GM18951 (cell line): Measurements from ENCODE around the gene ZNF366.

Experiments used
- POLR2A ChIP-seq: IDR thresholded peaks from 4 replicates; pipeline ENCODE4 v1.6.1; 2011; ENCODE audit warnings: mild to moderate bottlenecking; ENCODE audit not compliant: insufficient read length, insufficient read depth; ENCODE audit errors: extremely low read depth
- in situ Hi-C: fragments of 300-500 bp; cut with MboI; formaldehyde crosslinking; loops from one replicate; pipeline ENCODE4 v1.12.0; 2022; ENCODE audit warnings: low sequenced_read_pairs, mixed read lengths, inconsistent platforms; ENCODE audit not compliant: unreplicated experiment

Gene ZNF366

DNA sequence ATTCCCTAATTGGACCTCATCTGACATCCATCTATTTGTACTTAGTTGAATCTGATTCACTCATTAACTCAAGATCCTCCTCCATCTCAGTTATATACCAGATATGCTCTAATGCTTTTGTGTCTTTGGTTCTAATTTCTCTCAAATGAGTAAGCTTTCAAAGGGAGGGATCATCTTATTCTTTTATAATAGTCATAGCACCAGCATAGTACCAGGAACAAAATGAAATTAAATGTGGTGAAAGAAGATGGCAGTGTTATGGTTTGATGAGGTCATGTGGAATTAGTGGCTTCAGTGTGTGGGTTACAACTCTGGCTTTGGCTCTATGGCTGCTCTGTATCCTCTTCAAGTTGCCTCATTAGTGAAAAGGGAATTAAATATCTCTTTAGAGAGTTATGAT lies 32.5 kb upstream of the ZNF366 start:
- in situ Hi-C loops: no loop called here

DNA sequence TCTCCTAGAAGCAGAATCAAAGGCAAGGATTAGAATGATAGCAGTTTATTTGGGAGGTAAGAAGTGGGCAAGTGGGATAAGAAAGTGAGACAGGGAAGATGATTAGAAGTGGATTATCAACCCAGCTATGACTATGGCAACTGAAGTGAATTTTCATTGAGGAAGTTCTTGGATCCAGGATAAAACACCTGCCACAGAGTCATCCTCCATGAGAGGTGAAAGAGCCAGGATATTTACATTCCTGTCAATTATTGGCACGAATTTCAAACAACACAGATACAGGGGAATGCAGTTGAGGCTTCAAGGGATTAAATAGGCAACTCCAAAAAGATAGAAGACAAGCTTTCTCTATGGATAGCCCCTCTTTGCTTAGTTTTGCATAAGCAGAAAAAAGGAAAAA lies 31.8 kb upstream of the ZNF366 start:
- in situ Hi-C loops: no loop called here
- no peak for TF ChIP-seq POLR2A

More for the DNA sequence above, 32.5 kb upstream of the ZNF366 start:
- no peak for TF ChIP-seq POLR2A

DNA sequence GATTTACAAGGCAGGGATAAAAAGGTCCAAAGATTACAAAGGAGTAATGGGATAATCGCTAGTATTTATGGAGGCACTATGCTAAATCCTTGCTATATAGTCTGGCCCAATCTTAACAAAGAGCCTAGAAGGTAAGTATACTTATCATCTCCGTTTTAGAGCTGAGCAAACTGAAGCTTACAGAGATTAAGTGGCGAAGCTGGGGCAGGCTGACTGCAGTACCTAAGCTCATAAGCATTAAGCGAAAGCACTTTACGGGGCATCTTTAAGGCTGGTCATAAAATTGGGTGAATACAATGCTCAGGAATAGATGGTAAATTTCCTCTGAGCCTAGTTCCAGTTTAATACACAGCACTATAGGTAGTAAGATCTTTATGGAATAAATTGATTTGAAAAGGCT lies 30.0 kb upstream of the ZNF366 start:
- no peak for TF ChIP-seq POLR2A
- in situ Hi-C loops: no loop called here

DNA sequence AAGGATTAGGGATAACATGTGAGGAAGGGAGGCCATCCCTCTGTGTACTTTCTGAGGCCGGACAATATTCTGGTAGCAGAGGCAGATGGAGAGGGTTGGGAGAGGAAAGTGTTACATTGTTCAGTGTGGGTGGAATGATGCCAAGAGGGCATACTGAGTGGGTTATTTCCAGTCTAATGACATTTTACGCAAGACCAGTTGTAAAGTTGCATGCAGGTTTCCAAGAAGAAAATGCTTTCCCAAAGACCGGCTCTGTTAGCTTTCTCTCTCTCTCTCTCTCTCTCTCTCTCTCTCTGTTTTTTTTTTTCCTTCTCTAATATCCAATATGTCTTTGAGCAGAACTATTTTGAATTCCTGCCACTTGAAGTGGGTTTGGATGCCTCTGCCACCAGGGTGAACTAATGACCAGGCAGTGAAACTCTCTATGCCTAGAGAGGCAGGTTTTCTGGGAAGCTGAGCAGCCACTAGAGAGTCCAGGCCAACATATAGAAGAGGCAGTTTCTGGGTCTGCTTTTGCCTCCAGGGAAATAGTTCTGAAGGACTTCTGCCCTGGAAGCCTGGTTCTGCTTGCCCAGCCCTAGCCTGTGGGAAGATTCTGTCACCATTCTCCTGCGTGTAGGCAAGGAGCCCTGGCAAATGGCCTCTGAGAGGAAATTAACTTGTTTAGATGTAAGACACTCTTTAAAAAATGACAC lies 24.4 kb upstream of the ZNF366 start:
- TF ChIP-seq POLR2A: no peak
- in situ Hi-C loops: no loop called here

DNA sequence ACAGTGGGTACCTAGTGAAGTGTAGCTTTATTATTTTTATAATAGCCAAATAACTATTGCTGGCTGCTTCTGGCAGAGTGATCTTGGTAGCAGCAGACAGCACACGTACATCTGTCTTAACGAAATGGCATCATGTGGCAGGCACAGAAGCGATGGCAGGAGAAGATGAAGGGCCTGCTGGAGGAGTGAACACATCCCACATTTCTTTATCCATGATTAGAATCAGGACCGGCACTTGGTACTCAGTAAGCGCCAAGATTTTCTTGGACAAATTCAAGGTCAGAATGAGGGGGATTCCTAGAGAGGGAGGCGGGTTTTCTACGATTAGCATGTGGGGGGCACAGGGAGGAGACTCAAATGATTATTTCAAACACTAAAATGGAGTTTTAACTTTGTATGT lies 23.0 kb upstream of the ZNF366 start:
- no peak for TF ChIP-seq POLR2A
- in situ Hi-C loops: no loop called here

DNA sequence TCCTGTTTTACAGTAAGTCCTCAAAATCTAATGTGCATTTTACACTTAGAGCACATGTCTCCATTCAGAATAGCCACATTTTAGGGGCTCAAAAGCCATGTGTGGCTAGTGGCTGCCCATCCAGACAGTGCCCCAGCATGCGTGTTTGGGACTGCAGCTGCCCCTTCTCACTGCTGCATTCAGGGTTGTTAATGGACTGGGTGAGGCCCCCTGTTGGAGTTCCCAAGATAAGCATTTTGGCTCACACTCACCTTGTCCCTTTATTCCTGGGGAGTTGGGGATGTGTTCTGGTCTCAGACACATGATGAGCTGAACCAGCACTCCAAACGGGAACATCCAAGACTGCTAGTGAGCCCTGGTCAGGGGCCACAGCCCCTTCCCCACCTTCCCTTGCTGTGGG lies 22.2 kb upstream of the ZNF366 start:
- in situ Hi-C loops: no loop called here
- TF ChIP-seq POLR2A: no peak

DNA sequence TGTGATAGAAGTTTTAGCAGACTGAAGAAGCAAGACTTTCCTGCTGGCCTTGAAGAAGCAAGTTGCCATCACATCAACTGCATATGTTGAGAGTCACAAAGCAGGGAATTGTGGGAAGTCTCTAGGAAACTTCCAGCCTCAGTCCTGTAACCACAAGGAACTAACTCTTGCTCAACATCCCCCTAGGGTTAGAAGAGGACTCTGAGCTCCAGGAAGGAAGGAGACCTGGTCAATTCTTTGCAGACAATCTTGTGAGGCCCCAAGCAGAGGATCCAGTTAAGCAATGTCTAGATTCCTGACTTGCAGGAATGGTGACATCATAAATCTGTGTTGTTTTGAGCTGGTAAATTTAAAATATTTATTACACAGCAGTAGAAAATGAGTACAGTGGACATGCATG lies 18.6 kb upstream of the ZNF366 start:
- in situ Hi-C loops: no loop called here
- no peak for TF ChIP-seq POLR2A

DNA sequence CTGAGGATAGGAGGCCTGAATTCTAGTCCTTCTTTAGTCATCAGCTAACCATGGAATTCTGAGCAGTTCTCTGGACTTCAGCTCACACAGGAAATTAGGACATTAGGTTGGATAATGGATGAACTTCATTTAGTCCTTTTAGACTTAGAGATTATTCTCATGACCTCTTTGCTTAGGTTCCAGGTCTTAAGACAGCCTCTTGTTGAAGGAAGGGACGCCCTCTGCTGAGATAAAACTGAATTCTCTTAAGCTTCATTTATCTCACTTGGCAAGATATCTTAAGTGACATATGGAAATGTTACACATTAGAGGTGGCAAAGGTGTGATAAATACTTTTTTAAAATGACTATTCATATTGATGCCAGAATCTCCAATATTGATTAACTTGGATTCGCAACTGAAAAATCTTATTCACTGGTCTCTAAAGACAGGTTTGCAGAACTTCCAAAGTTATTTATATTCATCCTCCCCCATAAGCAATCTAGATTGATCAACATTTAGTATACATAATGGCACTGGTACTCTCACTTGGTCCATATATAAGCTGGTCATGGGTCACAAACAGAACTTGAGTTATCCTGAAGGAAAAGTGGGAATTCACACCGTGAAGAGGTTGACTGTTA lies 16.9 kb upstream of the ZNF366 start:
- in situ Hi-C loops: no loop called here
- no peak for TF ChIP-seq POLR2A

DNA sequence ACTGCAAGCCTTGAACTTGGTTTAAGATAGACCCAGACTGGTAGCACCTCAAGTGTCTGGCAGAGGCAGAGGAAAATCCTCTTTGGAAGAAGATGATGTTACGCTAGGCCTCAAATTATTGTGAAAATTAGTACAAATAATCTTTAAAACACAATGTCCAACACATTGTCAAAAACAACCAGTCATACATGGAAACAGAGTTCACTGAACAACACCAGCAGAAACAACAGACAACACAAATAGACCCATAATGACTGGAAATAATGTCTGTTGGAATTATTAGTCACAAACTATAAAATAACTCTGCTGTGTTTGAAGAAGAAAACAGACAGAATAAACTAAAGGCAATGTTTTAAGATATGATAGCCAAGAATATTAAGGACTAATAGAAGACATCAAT lies 15.4 kb upstream of the ZNF366 start:
- TF ChIP-seq POLR2A: no peak
- in situ Hi-C loops: no loop called here

DNA sequence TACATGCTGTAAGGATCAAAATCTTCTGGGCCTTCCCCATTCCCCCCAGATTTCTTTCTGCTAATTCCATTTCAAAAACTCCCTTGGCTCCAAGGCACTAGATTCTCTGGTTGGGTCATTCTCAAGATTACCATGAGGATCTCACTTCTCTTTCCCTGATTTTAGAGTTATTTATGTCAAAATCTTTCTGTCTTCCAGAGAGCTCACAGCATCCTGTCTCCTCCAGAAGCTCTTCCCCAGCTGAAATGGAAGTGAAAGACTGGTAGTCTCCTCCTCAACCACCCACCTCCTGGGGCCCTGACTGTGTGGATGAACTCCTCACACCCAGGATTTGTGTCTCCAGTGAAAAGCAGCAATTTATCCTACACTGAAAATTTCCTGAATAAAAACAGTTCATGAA lies 11.9 kb upstream of the ZNF366 start:
- in situ Hi-C loops: loop anchor here (5.0 kb wide), 1 partner anchor 147 kb away; no protein-coding TSS in a partner anchor
- no peak for TF ChIP-seq POLR2A

DNA sequence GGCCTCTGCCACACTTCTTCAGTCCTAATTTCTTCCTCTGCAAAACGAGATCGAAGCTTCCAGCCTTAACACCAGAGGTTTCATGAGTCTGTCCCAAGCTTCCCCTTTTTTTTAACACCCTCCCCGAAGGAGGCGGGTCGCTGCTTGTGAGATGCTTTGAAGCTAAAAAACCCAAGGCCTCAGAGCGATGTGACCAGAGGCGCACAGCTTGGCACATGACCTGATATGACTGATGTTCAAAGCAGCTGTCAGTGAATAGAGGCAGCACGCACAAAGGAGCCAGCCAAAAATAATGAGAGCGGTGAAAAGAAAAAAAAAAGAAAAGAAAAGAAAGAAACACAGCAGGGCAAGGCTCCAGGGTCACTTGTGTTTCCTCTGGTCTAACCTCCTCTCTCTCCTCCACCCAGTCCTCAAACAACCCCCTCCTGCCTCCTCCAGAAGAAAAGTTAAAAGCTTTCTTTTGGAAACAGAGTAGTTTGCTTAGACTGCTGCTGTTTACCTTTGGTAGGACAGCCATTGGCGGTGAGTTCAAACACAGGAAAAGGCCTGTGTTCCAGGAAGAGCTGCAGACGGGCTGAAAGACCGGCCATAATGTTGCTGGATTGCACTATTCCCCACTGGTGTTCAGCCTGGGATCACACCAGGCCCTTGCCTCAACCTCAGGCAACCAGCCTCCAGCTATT lies 10.9 kb upstream of the ZNF366 start:
- TF ChIP-seq POLR2A: no peak
- in situ Hi-C loops: loop anchor here (5.0 kb wide), 1 partner anchor 146 kb away; no protein-coding TSS in a partner anchor

DNA sequence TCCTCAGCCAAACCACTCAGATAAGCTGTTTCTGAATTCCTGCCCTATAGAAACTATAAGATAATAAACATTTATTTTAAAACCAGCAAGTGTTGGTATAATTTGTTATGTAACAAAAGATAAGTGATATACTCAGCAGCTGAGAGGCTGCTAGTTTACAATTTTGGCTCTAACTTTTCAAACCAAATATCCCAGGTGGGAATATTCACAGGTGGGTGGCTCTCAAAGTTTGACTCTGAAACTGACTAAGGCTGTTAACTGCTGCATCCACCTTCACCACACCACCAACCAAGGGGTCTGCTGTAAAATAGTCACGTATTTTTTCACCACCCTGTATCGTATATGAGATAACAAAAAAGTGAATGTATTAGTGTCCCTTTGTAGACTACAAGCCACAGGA lies 9.7 kb upstream of the ZNF366 start:
- no peak for TF ChIP-seq POLR2A
- in situ Hi-C loops: loop anchor here (5.0 kb wide), 1 partner anchor 145 kb away; no protein-coding TSS in a partner anchor

DNA sequence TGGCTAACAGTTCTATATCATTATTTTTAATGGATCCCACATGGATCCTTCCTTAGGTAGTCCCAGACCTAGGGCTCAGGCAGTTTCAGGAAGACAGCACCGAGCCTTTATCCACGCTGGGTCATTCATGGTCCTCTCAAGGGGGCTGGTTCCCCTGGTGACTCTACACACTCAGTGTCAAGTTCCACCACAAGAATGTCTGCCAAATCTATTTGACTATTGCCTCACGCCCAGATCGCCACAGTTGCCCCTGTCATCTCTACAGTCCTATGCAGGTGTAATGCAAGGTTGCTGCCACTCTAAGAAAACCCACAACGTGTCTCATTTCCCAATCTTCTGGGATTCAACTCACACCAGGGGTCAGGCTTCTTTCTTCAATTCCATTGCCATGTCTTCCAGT lies 8.0 kb upstream of the ZNF366 start:
- in situ Hi-C loops: loop anchor here (5.0 kb wide), 1 partner anchor 143 kb away; no protein-coding TSS in a partner anchor
- no peak for TF ChIP-seq POLR2A

DNA sequence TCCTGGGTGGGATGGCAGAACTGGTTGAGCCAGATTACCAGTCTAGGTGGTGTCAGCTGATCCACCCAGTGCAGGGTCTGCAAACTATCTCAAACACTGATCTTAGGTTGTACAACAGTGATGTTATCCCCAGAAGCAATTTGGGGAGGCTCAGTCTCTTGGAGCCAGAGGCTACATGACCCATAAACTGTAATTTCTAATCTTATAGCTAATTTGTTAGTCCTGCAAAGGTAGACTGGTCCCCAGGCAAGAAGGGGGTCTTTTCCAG lies 5.3 kb upstream of the ZNF366 start:
- in situ Hi-C loops: no loop called here
- no peak for TF ChIP-seq POLR2A
